ENCODE measurements around the gene RARB.

DNA sequence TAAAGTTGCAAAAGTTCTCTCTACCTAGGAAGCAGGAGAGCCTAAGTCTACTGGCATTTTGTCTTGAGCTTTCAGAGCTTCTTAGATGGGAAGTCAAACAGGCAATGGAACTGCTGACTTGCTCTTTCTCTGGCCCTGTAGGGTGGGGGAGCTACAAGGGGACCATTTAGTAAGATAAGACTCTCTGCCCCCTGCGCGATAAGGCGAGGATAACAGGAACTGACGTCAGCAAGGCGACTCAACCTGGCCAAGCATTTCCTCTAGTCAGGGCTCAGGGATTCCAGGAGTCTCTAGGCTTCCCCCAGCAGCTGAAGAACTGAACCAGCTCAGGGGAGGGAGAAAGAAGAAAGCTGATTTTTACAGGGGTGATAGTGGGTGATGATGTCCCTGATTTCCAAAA lies 5.8 kb downstream of the RARB start:
- TF ChIP-seq, protein P1, sequence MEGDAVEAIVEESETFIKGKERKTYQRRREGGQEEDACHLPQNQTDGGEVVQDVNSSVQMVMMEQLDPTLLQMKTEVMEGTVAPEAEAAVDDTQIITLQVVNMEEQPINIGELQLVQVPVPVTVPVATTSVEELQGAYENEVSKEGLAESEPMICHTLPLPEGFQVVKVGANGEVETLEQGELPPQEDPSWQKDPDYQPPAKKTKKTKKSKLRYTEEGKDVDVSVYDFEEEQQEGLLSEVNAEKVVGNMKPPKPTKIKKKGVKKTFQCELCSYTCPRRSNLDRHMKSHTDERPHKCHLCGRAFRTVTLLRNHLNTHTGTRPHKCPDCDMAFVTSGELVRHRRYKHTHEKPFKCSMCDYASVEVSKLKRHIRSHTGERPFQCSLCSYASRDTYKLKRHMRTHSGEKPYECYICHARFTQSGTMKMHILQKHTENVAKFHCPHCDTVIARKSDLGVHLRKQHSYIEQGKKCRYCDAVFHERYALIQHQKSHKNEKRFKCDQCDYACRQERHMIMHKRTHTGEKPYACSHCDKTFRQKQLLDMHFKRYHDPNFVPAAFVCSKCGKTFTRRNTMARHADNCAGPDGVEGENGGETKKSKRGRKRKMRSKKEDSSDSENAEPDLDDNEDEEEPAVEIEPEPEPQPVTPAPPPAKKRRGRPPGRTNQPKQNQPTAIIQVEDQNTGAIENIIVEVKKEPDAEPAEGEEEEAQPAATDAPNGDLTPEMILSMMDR (IDR thresholded peaks at IDR 0.05), result no peak
- TF ChIP-seq POLR2A (IDR thresholded peaks at IDR 0.05), result no peak
